Measurements from ENCODE around the gene FRS2.

GRCh38 chr12:69621551-69621950 lies 151.4 kb downstream of the FRS2 start:
- TF ChIP-seq PHF21A (IDR thresholded peaks at IDR 0.05; ENCODE audit: borderline replicate concordance, low read depth) (no peak), MEIS2 (IDR thresholded peaks at IDR 0.05; ENCODE audit: partially characterized antibody) (no peak), SNRNP70 (optimal IDR thresholded peaks at IDR 0.05; ENCODE audit: low read depth, low read length) (no peak), NRF1 (conservative IDR thresholded peaks at IDR 0.05 in 1 of 2, IDR thresholded peaks at IDR 0.05 in 1 of 2) (no peak), POLR2AphosphoS5 (IDR thresholded peaks at IDR 0.05; ENCODE audit: control insufficient read depth, insufficient read depth, low read depth, low read length) (no peak), CTCF (IDR thresholded peaks at IDR 0.05 in 2 of 3, conservative IDR thresholded peaks at IDR 0.05 in 1 of 3; ENCODE audit: insufficient read depth in 2 of 3, low read depth in 1 of 3, low read length in 3 of 3) (no peak), ZNF518B (CRISPR knock-in tag; IDR thresholded peaks at IDR 0.05) (no peak), NKRF (IDR thresholded peaks at IDR 0.05; ENCODE audit: borderline replicate concordance) (no peak), EGR1 (conservative IDR thresholded peaks at IDR 0.05) (no peak), ZNF282 (CRISPR knock-in tag; IDR thresholded peaks at IDR 0.05) (no peak), USF1 (CRISPR knock-in tag; IDR thresholded peaks at IDR 0.05) (no peak), ZFP30 (CRISPR knock-in tag; IDR thresholded peaks at IDR 0.05; ENCODE audit: borderline replicate concordance) (no peak)

Data from K562 (cell line).